Spleen (tissue), 11 donors: ENCODE data around the gene IFNA5. TPM values are rescaled to one million over a fixed set of nuclear protein-coding genes. Genes with fewer than 3 reads are reported as not detected.

ENCODE experiments used
- DNase-seq: peaks from one replicate; pipeline ENCODE4 v3.0.0-alpha.2; 2020
- H3K27ac ChIP-seq, 8 donors: fragments of 200-600 bp; sonication (generic) in 7 of 8; 1 replicate in 4 of 8; 2 replicates in 4 of 8; pipeline versions ENCODE4 v1.5.0 to v1.8.0; 2016 to 2021; ENCODE audit warnings: inconsistent platforms in 4 of 8, mild to moderate bottlenecking in 4 of 8, moderate library complexity in 1 of 8
- H3K27me3 ChIP-seq, 7 donors: fragments of 200-600 bp; sonication (generic) in 6 of 7; replicated peaks in 1 of 7; 1 replicate in 4 of 7; 2 replicates in 3 of 7; pipeline versions ENCODE4 v1.5.0 to v1.8.0; 2016 to 2021; ENCODE audit warnings: inconsistent platforms in 3 of 7, mild to moderate bottlenecking in 1 of 7
- H3K36me3 ChIP-seq, 6 donors: fragments of 200-600 bp; sonication (generic) in 5 of 6; 1 replicate in 4 of 6; 2 replicates in 2 of 6; pipeline versions ENCODE4 v1.5.0 to v1.8.0; 2016 to 2021; ENCODE audit warnings: inconsistent platforms in 2 of 6
- H3K4me1 ChIP-seq, 6 donors: fragments of 200-600 bp; sonication (generic) in 5 of 6; 1 replicate in 3 of 6; 2 replicates in 3 of 6; pipeline versions ENCODE4 v1.5.0 to v1.8.0; 2016 to 2021; ENCODE audit warnings: inconsistent platforms in 3 of 6
- H3K4me3 ChIP-seq, 8 donors: fragments of 200-600 bp; sonication (generic) in 7 of 8; 1 replicate in 4 of 8; 2 replicates in 4 of 8; pipeline versions ENCODE4 v1.5.0 to v1.8.0; 2016 to 2021; ENCODE audit warnings: inconsistent platforms in 4 of 8, mild to moderate bottlenecking in 4 of 8, moderate library complexity in 2 of 8
- H3K9me3 ChIP-seq, 8 donors: fragments of 200-600 bp; sonication (generic) in 7 of 8; 1 replicate in 4 of 8; 2 replicates in 4 of 8; pipeline versions ENCODE4 v1.5.0 to v1.8.0; 2016 to 2021; ENCODE audit warnings: inconsistent platforms in 4 of 8
- CTCF ChIP-seq, 11 experiments: fragments of 200-600 bp in 7 of 11; fragments of 450-650 bp in 4 of 11; sonication (generic) in 4 of 11; IDR thresholded peaks in 8 of 11; conservative IDR thresholded peaks in 3 of 11; 1 replicate in 7 of 11; 2 replicates in 4 of 11; pipeline versions ENCODE4 v1.4.0 to v1.8.0; 2016 to 2021; ENCODE audit warnings: antibody characterized with exemption in 11 of 11, inconsistent platforms in 4 of 11, mild to moderate bottlenecking in 1 of 11
- POLR2A ChIP-seq, 3 donors: fragments of 450-650 bp; IDR thresholded peaks; one replicate each; pipeline ENCODE4 v1.5.1; 2017; ENCODE audit warnings: antibody characterized with exemption in 3 of 3, mild to moderate bottlenecking in 1 of 3
- POLR2AphosphoS5 ChIP-seq, 3 donors: sonication (generic); formaldehyde crosslinking; IDR thresholded peaks; one replicate each; pipeline ENCODE4 v1.5.1; 2017; ENCODE audit warnings: antibody characterized with exemption in 3 of 3
- WGBS, 5 donors: extraction: QIAGEN DNeasy Blood & Tissue Kit in 3 of 5; methylation state at CpG; one replicate each; pipeline versions ENCODE4 v1.1.5 to v1.1.7; 2013 to 2018; 5-methylcytosine and 5-hydroxymethylcytosine counted together
- intact Hi-C: fragments of 100-400 bp; cut with DNase I; formaldehyde crosslinking; loops from one replicate; pipeline ENCODE4 v1.15.0; 2023; ENCODE audit warnings: low total_unique reads
- polyA plus RNA-seq, 3 donors: library from polyadenylated mRNA; stranded (reverse); fragments of 200-250 nt; gene quantifications; one replicate each; pipeline ENCODE4 v1.2.1, GENCODE V29; 2013
- total RNA-seq, 7 donors: library from RNA; depleted of rRNA in 3 of 7; stranded (reverse); fragments of >200 nt in 3 of 7; fragmentation: NEBNext Ultra II Directional in 4 of 7; extraction: Animal tissue kit (Norgen Biotek cat#: 25700) in 4 of 7; gene quantifications; one replicate each; pipeline versions ENCODE4 v1.1.0 to v1.2.1, GENCODE V29; 2016 to 2021
- donor health status: healthy with polysubstance abuse.
- donor health status: DM: no; HTN: no; CAD: no; lungs with moderate emphysema.
- donor health status: DM: no; HTN: no; CAD: no.
- donor health status: Bipolar disorder and iron deficiency.
- donor health status: healthy.
- donor health status: DM: no; HTN: no; CAD: no.
- donor health status: DM: yes; HTN: yes; CAD: no.

IFNA5 gene
- total and polyA plus RNA-seq, 10 donors: 1.2 TPM; not detected in 9

GRCh38 chr9:21336457-21336856, 31.3 kb upstream of the IFNA5 start:
- H3K4me1 ChIP-seq: peaks cover 25 to 41% (median 37%) of the 10 kb centered on the region in 6 donors
- TF ChIP-seq POLR2AphosphoS5 (IDR thresholded peaks at IDR 0.05) (no peak), CTCF (IDR thresholded peaks at IDR 0.05 in 8 of 11, conservative IDR thresholded peaks at IDR 0.05 in 3 of 11) (no peak), POLR2A (IDR thresholded peaks at IDR 0.05) (no peak)
- no peak overlapping the region for H3K4me3 ChIP-seq
- no peaks in the 10 kb centered on the region for H3K9me3 ChIP-seq
- no peak overlapping the region for H3K27ac ChIP-seq
- no peaks in the 10 kb centered on the region for H3K27me3 ChIP-seq
- intact Hi-C loops: no loop called here
- no peak for DNase-seq
- peaks cover 0 to 15% (median 0%) of the 10 kb centered on the region in 6 donors for H3K36me3 ChIP-seq

GRCh38 chr9:21334701-21335632, 29.9 kb upstream of the IFNA5 start, which contains the start of gene KLHL9:
TSS of gene KLHL9 (minus strand) at chr9:21335404. CDS start at chr9:21334859, 545 bp downstream.
- Histone ChIP-seq H3K36me3 (peaks cover 0 to 23% (median 0%) of the 10 kb centered on the region in 6 donors), H3K27me3 (no peaks in the 10 kb centered on the region), H3K4me3 (peak within 1 kb of the TSS; percentile 57 to 87 (median 62)), H3K27ac (peak within 1 kb of the TSS; percentile 86 to 98 (median 95)), H3K4me1 (peaks cover 33 to 56% (median 52%) of the 10 kb centered on the region in 6 donors), H3K9me3 (no peaks in the 10 kb centered on the region)
- 0 to 1% (median 0%) methylated on average over 46 to 55 of the region's 55 CpGs for WGBS, 5 donors
- TF ChIP-seq POLR2A (IDR thresholded peaks at IDR 0.05): no peak
- TF ChIP-seq POLR2AphosphoS5 (IDR thresholded peaks at IDR 0.05): peak; percentile 89 to 92 (median 91)
- intact Hi-C loops: no loop called here
- peak; percentile 95 for DNase-seq

GRCh38 chr9:21333226-21333625, 28.1 kb upstream of the IFNA5 start:
- Histone ChIP-seq H3K9me3 (no peaks in the 10 kb centered on the region), H3K27ac (no peak overlapping the region), H3K27me3 (no peaks in the 10 kb centered on the region), H3K36me3 (peaks cover 0 to 35% (median 0%) of the 10 kb centered on the region in 6 donors), H3K4me3 (peak overlapping the region in 4 of 8 donors; percentile 58 to 87 (median 70)), H3K4me1 (peaks cover 39 to 73% (median 70%) of the 10 kb centered on the region in 6 donors)
- 96 to 100% (median 98%) methylated on average over 2 of the region's 2 CpGs for WGBS, 5 donors
- intact Hi-C loops: no loop called here
- TF ChIP-seq CTCF (IDR thresholded peaks at IDR 0.05 in 8 of 11, conservative IDR thresholded peaks at IDR 0.05 in 3 of 11): no peak
- TF ChIP-seq POLR2AphosphoS5 (IDR thresholded peaks at IDR 0.05): no peak
- no peak for TF ChIP-seq POLR2A (IDR thresholded peaks at IDR 0.05)
- no peak for DNase-seq

GRCh38 chr9:21331676-21332402, 26.7 kb upstream of the IFNA5 start:
- no peaks in the 10 kb centered on the region for H3K27me3 ChIP-seq
- 55 to 71% (median 62%) methylated on average over 5 of the region's 5 CpGs for WGBS, 5 donors
- peaks cover 42 to 87% (median 84%) of the 10 kb centered on the region in 6 donors for H3K4me1 ChIP-seq
- intact Hi-C loops: no loop called here
- H3K9me3 ChIP-seq: no peaks in the 10 kb centered on the region
- no peak for DNase-seq
- no peak for TF ChIP-seq CTCF (IDR thresholded peaks at IDR 0.05 in 8 of 11, conservative IDR thresholded peaks at IDR 0.05 in 3 of 11)
- no peak for TF ChIP-seq POLR2AphosphoS5 (IDR thresholded peaks at IDR 0.05)
- no peak for TF ChIP-seq POLR2A (IDR thresholded peaks at IDR 0.05)
- no peak overlapping the region for H3K27ac ChIP-seq
- peaks cover 0 to 35% (median 0%) of the 10 kb centered on the region in 6 donors for H3K36me3 ChIP-seq
- peak overlapping the region in 2 of 8 donors; percentile 4 to 87 for H3K4me3 ChIP-seq
